DOHH2 (cell line): ENCODE data around the gene KRT2.

Experiments
- H3F3A ChIP-seq: fragments of 200-600 bp; sonication (generic), shearing (Covaris generic); 2 replicates; pipeline ENCODE4 v1.6.0; 2016; ENCODE audit warnings: antibody characterized with exemption, mild to moderate bottlenecking; ENCODE audit not compliant: control insufficient read depth, insufficient read depth
- H3K27ac ChIP-seq: fragments of 200-600 bp; sonication (generic); 2 replicates; pipeline ENCODE4 v1.5.1; 2014; ENCODE audit warnings: low read depth, mild to moderate bottlenecking, low read length, moderate library complexity
- H3K27me3 ChIP-seq: fragments of 200-600 bp; sonication (generic); 2 replicates; pipeline ENCODE4 v1.6.1; 2014; ENCODE audit warnings: mild to moderate bottlenecking, low read length, mixed read lengths; ENCODE audit not compliant: control insufficient read depth
- H3K36me3 ChIP-seq: fragments of 200-600 bp; sonication (generic); 2 replicates; pipeline ENCODE4 v1.6.1; 2014; ENCODE audit warnings: mild to moderate bottlenecking, low read length, moderate library complexity, mixed read lengths; ENCODE audit not compliant: control insufficient read depth
- H3K4me1 ChIP-seq: fragments of 200-600 bp; sonication (generic); 2 replicates; pipeline ENCODE4 v1.6.1; 2014; ENCODE audit warnings: mild to moderate bottlenecking, low read length, mixed read lengths; ENCODE audit not compliant: control insufficient read depth
- H3K4me2 ChIP-seq: fragments of 200-600 bp; sonication (generic); 2 replicates; pipeline ENCODE4 v1.6.0; 2014; ENCODE audit warnings: mild to moderate bottlenecking, low read length, moderate library complexity
- H3K4me3 ChIP-seq: fragments of 200-600 bp; sonication (generic); 2 replicates; pipeline ENCODE4 v1.5.1; 2014; ENCODE audit warnings: mild to moderate bottlenecking, low read length, mixed read lengths
- H3K79me2 ChIP-seq: fragments of 200-600 bp; sonication (generic); 2 replicates; pipeline ENCODE4 v1.6.1; 2014; ENCODE audit warnings: mild to moderate bottlenecking, low read length, mixed read lengths; ENCODE audit not compliant: control insufficient read depth
- H3K9me2 ChIP-seq: fragments of 200-600 bp; sonication (generic); replicated peaks from 2 replicates; pipeline ENCODE4 v1.6.1; 2014; ENCODE audit warnings: mild to moderate bottlenecking, low read length, mixed read lengths; ENCODE audit not compliant: control insufficient read depth
- H3K9me3 ChIP-seq: fragments of 200-600 bp; sonication (generic); 2 replicates; pipeline ENCODE4 v1.6.1; 2014; ENCODE audit warnings: antibody characterized with exemption, low read length, mixed read lengths; ENCODE audit not compliant: control insufficient read depth, insufficient read depth
- H4K20me1 ChIP-seq: fragments of 200-600 bp; sonication (generic); 2 replicates; pipeline ENCODE4 v1.6.0; 2014; ENCODE audit warnings: low read depth, mild to moderate bottlenecking, antibody characterized with exemption, low read length, moderate library complexity; ENCODE audit not compliant: control insufficient read depth, insufficient read depth
- EZH2phosphoT487 ChIP-seq: fragments of 200-600 bp; sonication (generic); IDR thresholded peaks from 2 replicates; pipeline ENCODE4 v1.6.1; 2017; ENCODE audit warnings: borderline replicate concordance, mild to moderate bottlenecking, antibody characterized with exemption, low read length, moderate library complexity, mixed read lengths
- TF ChIP-seq, protein P1 (sequence below): fragments of 200-600 bp; sonication (generic); IDR thresholded peaks from one replicate; pipeline ENCODE4 v1.5.1; 2014; ENCODE audit warnings: antibody characterized with exemption, mild to moderate bottlenecking, low read depth, low read length; ENCODE audit not compliant: poor library complexity, severe bottlenecking

KRT2 gene

GRCh38 chr12:52674433-52674775 lies 22.4 kb upstream of the KRT2 start:
- H3K4me2 ChIP-seq, result no peak overlapping the region
- H3K9me3 ChIP-seq, result no peaks in the 10 kb centered on the region
- no peaks in the 10 kb centered on the region for H3K4me1 ChIP-seq
- TF ChIP-seq, protein P1, sequence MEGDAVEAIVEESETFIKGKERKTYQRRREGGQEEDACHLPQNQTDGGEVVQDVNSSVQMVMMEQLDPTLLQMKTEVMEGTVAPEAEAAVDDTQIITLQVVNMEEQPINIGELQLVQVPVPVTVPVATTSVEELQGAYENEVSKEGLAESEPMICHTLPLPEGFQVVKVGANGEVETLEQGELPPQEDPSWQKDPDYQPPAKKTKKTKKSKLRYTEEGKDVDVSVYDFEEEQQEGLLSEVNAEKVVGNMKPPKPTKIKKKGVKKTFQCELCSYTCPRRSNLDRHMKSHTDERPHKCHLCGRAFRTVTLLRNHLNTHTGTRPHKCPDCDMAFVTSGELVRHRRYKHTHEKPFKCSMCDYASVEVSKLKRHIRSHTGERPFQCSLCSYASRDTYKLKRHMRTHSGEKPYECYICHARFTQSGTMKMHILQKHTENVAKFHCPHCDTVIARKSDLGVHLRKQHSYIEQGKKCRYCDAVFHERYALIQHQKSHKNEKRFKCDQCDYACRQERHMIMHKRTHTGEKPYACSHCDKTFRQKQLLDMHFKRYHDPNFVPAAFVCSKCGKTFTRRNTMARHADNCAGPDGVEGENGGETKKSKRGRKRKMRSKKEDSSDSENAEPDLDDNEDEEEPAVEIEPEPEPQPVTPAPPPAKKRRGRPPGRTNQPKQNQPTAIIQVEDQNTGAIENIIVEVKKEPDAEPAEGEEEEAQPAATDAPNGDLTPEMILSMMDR, result no peak
- TF ChIP-seq EZH2phosphoT487, result no peak
- H3K79me2 ChIP-seq, result no peaks in the 10 kb centered on the region
- H3F3A ChIP-seq, result no peaks in the 10 kb centered on the region
- H3K27me3 ChIP-seq, result peaks cover 4% of the 10 kb centered on the region; the same call in 1 of the 2 replicates
- H3K9me2 ChIP-seq, result no peaks in the 10 kb centered on the region
- H4K20me1 ChIP-seq, result no peaks in the 10 kb centered on the region
- no peak overlapping the region for H3K27ac ChIP-seq
- no peaks in the 10 kb centered on the region for H3K36me3 ChIP-seq
- H3K4me3 ChIP-seq, result no peak overlapping the region

- Histone ChIP-seq H3K4me3 (no peak overlapping the region), H3F3A (no peaks in the 10 kb centered on the region), H3K36me3 (no peaks in the 10 kb centered on the region), H3K27me3 (peaks cover 2% of the 10 kb centered on the region; the same call in 1 of the 2 replicates), H3K79me2 (no peaks in the 10 kb centered on the region), H3K9me3 (no peaks in the 10 kb centered on the region), H3K9me2 (no peaks in the 10 kb centered on the region), H3K4me1 (no peaks in the 10 kb centered on the region), H4K20me1 (no peaks in the 10 kb centered on the region), H3K27ac (no peak overlapping the region), H3K4me2 (no peak overlapping the region)
- TF ChIP-seq EZH2phosphoT487, result no peak
- TF ChIP-seq, protein P1, result no peak
Observed at GRCh38 chr12:52673713-52674432, 21.9 kb upstream of the KRT2 start.

DNA sequence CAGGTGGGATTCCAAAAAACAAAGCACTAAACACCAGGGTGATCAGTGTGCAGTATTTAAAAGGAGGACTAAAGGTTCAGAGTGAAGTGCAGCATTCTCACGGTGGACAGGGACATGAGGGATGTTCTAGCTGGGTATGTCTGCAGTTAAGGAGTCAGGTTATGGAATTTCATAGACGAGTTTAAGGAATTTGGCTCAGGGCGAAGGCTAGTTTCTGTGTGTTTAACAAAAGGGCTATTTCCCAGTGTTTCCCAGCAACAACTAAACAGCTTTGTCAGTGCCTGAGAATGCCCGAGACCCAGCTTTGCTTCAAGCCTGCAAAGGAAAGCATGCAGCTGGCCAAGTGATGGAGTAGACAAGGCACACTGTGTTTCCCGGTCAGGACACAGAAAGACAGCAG lies 21.2 kb upstream of the KRT2 start:
- Histone ChIP-seq H3K9me2 (no peaks in the 10 kb centered on the region), H3K4me3 (no peak overlapping the region), H4K20me1 (no peaks in the 10 kb centered on the region), H3K27me3 (peaks cover 2% of the 10 kb centered on the region; the same call in 1 of the 2 replicates), H3K4me1 (no peaks in the 10 kb centered on the region), H3F3A (no peaks in the 10 kb centered on the region), H3K27ac (no peak overlapping the region), H3K4me2 (no peak overlapping the region), H3K9me3 (no peaks in the 10 kb centered on the region), H3K79me2 (no peaks in the 10 kb centered on the region), H3K36me3 (no peaks in the 10 kb centered on the region)
- TF ChIP-seq, protein P1, result no peak
- TF ChIP-seq EZH2phosphoT487, result no peak
